SK-N-SH treated with all-trans-retinoic acid at 6 μM for 48 hours (cell line): ENCODE results near the gene SRF.

Experiments
- ATAC-seq: fragments of 200-7000 bp; cut with Tn5 transposase; 3 replicates; pipeline ENCODE4 v1.9.1; 2020; ENCODE audit warnings: mild to moderate bottlenecking, moderate library complexity
- ARNTL ChIP-seq: fragments of 450-650 bp; formaldehyde crosslinking; IDR thresholded peaks from 2 replicates; pipeline ENCODE4 v1.5.0; 2020; ENCODE audit warnings: low read depth, mild to moderate bottlenecking, moderate library complexity, borderline replicate concordance
- BACH2 ChIP-seq: fragments of 250-450 bp; sonication (Bioruptor Pico); IDR thresholded peaks from 2 replicates; pipeline ENCODE4 v1.9.0; 2021; ENCODE audit warnings: mild to moderate bottlenecking, borderline replicate concordance
- CREB5 ChIP-seq: fragments of 250-450 bp; sonication (Bioruptor Pico); IDR thresholded peaks from 2 replicates; pipeline ENCODE4 v1.5.1; 2020; ENCODE audit warnings: low read depth, mild to moderate bottlenecking, moderate library complexity
- CSDC2 ChIP-seq: fragments of 250-450 bp; sonication (Bioruptor Pico); IDR thresholded peaks from 2 replicates; pipeline ENCODE4 v1.5.0; 2020; ENCODE audit warnings: mild to moderate bottlenecking, moderate library complexity
- CSRNP3 ChIP-seq: fragments of 250-450 bp; sonication (Bioruptor Pico); IDR thresholded peaks from 2 replicates; pipeline ENCODE4 v1.5.1; 2021; ENCODE audit warnings: mild to moderate bottlenecking, moderate library complexity
- ESRRG ChIP-seq: fragments of 250-450 bp; sonication (Bioruptor Pico); IDR thresholded peaks from 2 replicates; pipeline ENCODE4 v1.6.1; 2021; ENCODE audit warnings: mild to moderate bottlenecking
- GLIS3 ChIP-seq: fragments of 250-450 bp; sonication (Bioruptor Pico); IDR thresholded peaks from 2 replicates; pipeline ENCODE4 v1.5.0; 2020; ENCODE audit warnings: mild to moderate bottlenecking, moderate library complexity
- ISL1 ChIP-seq: fragments of 250-450 bp; sonication (Bioruptor Pico); IDR thresholded peaks from 2 replicates; pipeline ENCODE4 v2.1.2; 2022; ENCODE audit warnings: mild to moderate bottlenecking, moderate library complexity
- OSR1 ChIP-seq: fragments of 250-450 bp; sonication (Bioruptor Pico); IDR thresholded peaks from 2 replicates; pipeline ENCODE4 v1.8.0; 2022; ENCODE audit warnings: moderate library complexity, mild to moderate bottlenecking, inconsistent platforms
- PATZ1 ChIP-seq: fragments of 250-450 bp; sonication (Bioruptor Pico); IDR thresholded peaks from 2 replicates; pipeline ENCODE4 v1.8.0; 2020; ENCODE audit warnings: mild to moderate bottlenecking, moderate library complexity, borderline replicate concordance
- POU6F1 ChIP-seq: fragments of 250-450 bp; sonication (Bioruptor Pico); IDR thresholded peaks from 2 replicates; pipeline ENCODE4 v1.8.0; 2021; ENCODE audit warnings: low read depth, mild to moderate bottlenecking, moderate library complexity, borderline replicate concordance
- PPARA ChIP-seq: fragments of 250-450 bp; sonication (Bioruptor Pico); IDR thresholded peaks from 2 replicates; pipeline ENCODE4 v1.5.0; 2020; ENCODE audit warnings: mild to moderate bottlenecking, borderline replicate concordance
- RARB ChIP-seq: fragments of 250-450 bp; sonication (Bioruptor Pico); IDR thresholded peaks from 2 replicates; pipeline ENCODE4 v1.8.0; 2021; ENCODE audit warnings: mild to moderate bottlenecking, moderate library complexity
- SNAI2 ChIP-seq: fragments of 250-450 bp; sonication (Bioruptor Pico); IDR thresholded peaks from 2 replicates; pipeline ENCODE4 v1.5.0; 2020; ENCODE audit warnings: mild to moderate bottlenecking, moderate library complexity
- TCF4 ChIP-seq: fragments of 250-450 bp; sonication (Bioruptor Pico); IDR thresholded peaks from 2 replicates; pipeline ENCODE4 v1.8.0; 2021; ENCODE audit warnings: mild to moderate bottlenecking, moderate library complexity, borderline replicate concordance
- TOX ChIP-seq: fragments of 250-450 bp; sonication (Bioruptor Pico); IDR thresholded peaks from 2 replicates; pipeline ENCODE4 v1.8.0; 2021; ENCODE audit warnings: mild to moderate bottlenecking, moderate library complexity, borderline replicate concordance
- TSHZ2 ChIP-seq: fragments of 250-450 bp; sonication (Bioruptor Pico); IDR thresholded peaks from 2 replicates; pipeline ENCODE4 v1.5.0; 2020; ENCODE audit warnings: mild to moderate bottlenecking, moderate library complexity
- ZC3H10 ChIP-seq: fragments of 250-450 bp; sonication (Bioruptor Pico); IDR thresholded peaks from 2 replicates; pipeline ENCODE4 v1.5.1; 2021; ENCODE audit warnings: mild to moderate bottlenecking, moderate library complexity
- ZFP3 ChIP-seq: fragments of 250-450 bp; sonication (Bioruptor Pico); IDR thresholded peaks from 2 replicates; pipeline ENCODE4 v1.5.0; 2020; ENCODE audit warnings: mild to moderate bottlenecking, moderate library complexity
- ZFP30 ChIP-seq: fragments of 450-650 bp; formaldehyde crosslinking; IDR thresholded peaks from 2 replicates; pipeline ENCODE4 v1.5.0; 2022; ENCODE audit warnings: mild to moderate bottlenecking, moderate library complexity
- ZNF565 ChIP-seq: fragments of 450-650 bp; formaldehyde crosslinking; conservative IDR thresholded peaks from 2 replicates; pipeline ENCODE4 v1.5.0; 2020; ENCODE audit warnings: low read depth, mild to moderate bottlenecking, moderate library complexity
- ZNF70 ChIP-seq: fragments of 450-650 bp; formaldehyde crosslinking; IDR thresholded peaks from 2 replicates; pipeline ENCODE4 v1.5.0; 2020; ENCODE audit warnings: mild to moderate bottlenecking, moderate library complexity
- ZNF8 ChIP-seq: fragments of 450-650 bp; formaldehyde crosslinking; IDR thresholded peaks from 2 replicates; pipeline ENCODE4 v1.5.0; 2020; ENCODE audit warnings: mild to moderate bottlenecking, moderate library complexity

SRF gene

GRCh38 chr6:43171707-43172103, 636 bp downstream of the SRF start:
- ATAC-seq, result no peak
- TF ChIP-seq ZNF565 (CRISPR knock-in tag) (no peak), GLIS3 (CRISPR knock-in tag) (no peak), POU6F1 (CRISPR knock-in tag) (no peak), TCF4 (no peak), ZFP30 (CRISPR knock-in tag) (no peak), ZNF70 (CRISPR knock-in tag) (no peak), SNAI2 (CRISPR knock-in tag) (no peak), PPARA (CRISPR knock-in tag) (no peak), ZFP3 (CRISPR knock-in tag) (no peak), TSHZ2 (CRISPR knock-in tag) (no peak), ISL1 (CRISPR knock-in tag) (no peak), ZC3H10 (CRISPR knock-in tag) (no peak), OSR1 (CRISPR knock-in tag) (no peak), ESRRG (CRISPR knock-in tag) (no peak), CSRNP3 (CRISPR knock-in tag) (no peak), ZNF8 (no peak), RARB (CRISPR knock-in tag) (no peak), CSDC2 (no peak), TOX (CRISPR knock-in tag) (no peak)
- TF ChIP-seq, all 23 proteins: peak for 0

- ATAC-seq, result peak; percentile 1
- TF ChIP-seq BACH2 (CRISPR knock-in tag) (no peak), SNAI2 (CRISPR knock-in tag) (no peak), ZNF70 (CRISPR knock-in tag) (no peak), TOX (CRISPR knock-in tag) (no peak), CREB5 (CRISPR knock-in tag) (no peak), ZFP30 (CRISPR knock-in tag) (no peak), ISL1 (CRISPR knock-in tag) (no peak)
Observed at GRCh38 chr6:43172104-43173007, 1.3 kb downstream of the SRF start.

GRCh38 chr6:43173591-43174262, 2.7 kb downstream of the SRF start:
- ATAC-seq, result no peak
- no peak for TF ChIP-seq TOX (CRISPR knock-in tag)
- TF ChIP-seq ZNF565 (CRISPR knock-in tag), result no peak
- TF ChIP-seq CSDC2, result no peak
- TF ChIP-seq SNAI2 (CRISPR knock-in tag), result no peak
- no peak for TF ChIP-seq ISL1 (CRISPR knock-in tag)
- TF ChIP-seq OSR1 (CRISPR knock-in tag), result no peak
- TF ChIP-seq BACH2 (CRISPR knock-in tag), result no peak
- TF ChIP-seq TCF4, result no peak
- no peak for TF ChIP-seq ZC3H10 (CRISPR knock-in tag)
- no peak for TF ChIP-seq PATZ1
- TF ChIP-seq ARNTL (CRISPR knock-in tag), result no peak
- no peak for TF ChIP-seq CSRNP3 (CRISPR knock-in tag)
- TF ChIP-seq RARB (CRISPR knock-in tag), result no peak
- TF ChIP-seq GLIS3 (CRISPR knock-in tag), result no peak
- no peak for TF ChIP-seq ZFP3 (CRISPR knock-in tag)
- TF ChIP-seq CREB5 (CRISPR knock-in tag), result no peak
